Activated T-cell treated with anti-CD3 and anti-CD28 coated beads, Interleukin-2, amount 50 U/mL, for 72 hours (primary cell): Measurements from ENCODE around the gene KCNJ14. TPM values are rescaled to one million over a fixed set of nuclear protein-coding genes. Genes with fewer than 3 reads are reported as not detected.

Experiments
- ATAC-seq, 2 donors: fragments of 150-1000 bp; cut with Tn5 transposase; replicated peaks in 1 of 2; 2 replicates each; pipeline ENCODE4 v1.10.0; 2021; ENCODE audit warnings: moderate library complexity in 2 of 2, mild to moderate bottlenecking in 1 of 2
- DNase-seq, 2 donors: peaks; one replicate each; pipeline ENCODE4 v3.0.0; 2021 to 2022; ENCODE audit warnings: mixed read lengths in 1 of 2
- H3K27ac Mint-ChIP-seq: one replicate; pipeline ENCODE4 v1.8.0; 2022; ENCODE audit warnings: mild to moderate bottlenecking, moderate library complexity, mixed read lengths
- H3K27me3 Mint-ChIP-seq: one replicate; pipeline ENCODE4 v1.8.0; 2022; ENCODE audit warnings: low read depth, mixed read lengths
- H3K36me3 Mint-ChIP-seq, 2 donors: one replicate each; pipeline ENCODE4 v1.8.0; 2022; ENCODE audit warnings: mixed read lengths in 2 of 2, mild to moderate bottlenecking in 1 of 2; ENCODE audit not compliant: insufficient read depth in 2 of 2
- H3K4me1 Mint-ChIP-seq: one replicate; pipeline ENCODE4 v1.8.0; 2022; ENCODE audit warnings: low read depth, mixed read lengths
- H3K4me3 Mint-ChIP-seq, 2 donors: one replicate each; pipeline ENCODE4 v1.8.0; 2022; ENCODE audit warnings: mild to moderate bottlenecking in 2 of 2, mixed read lengths in 2 of 2, moderate library complexity in 2 of 2
- H3K9me3 Mint-ChIP-seq, 2 donors: one replicate each; pipeline ENCODE4 v1.8.0; 2022; ENCODE audit warnings: mixed read lengths in 2 of 2
- total RNA-seq, 2 donors: library from RNA; stranded (reverse); gene quantifications; one replicate each; pipeline ENCODE4 v1.2.3, GENCODE V29; 2022

Gene KCNJ14
- total RNA-seq, 2 donors from 2014 or later, result 3.2 to 5.0 TPM

DNA sequence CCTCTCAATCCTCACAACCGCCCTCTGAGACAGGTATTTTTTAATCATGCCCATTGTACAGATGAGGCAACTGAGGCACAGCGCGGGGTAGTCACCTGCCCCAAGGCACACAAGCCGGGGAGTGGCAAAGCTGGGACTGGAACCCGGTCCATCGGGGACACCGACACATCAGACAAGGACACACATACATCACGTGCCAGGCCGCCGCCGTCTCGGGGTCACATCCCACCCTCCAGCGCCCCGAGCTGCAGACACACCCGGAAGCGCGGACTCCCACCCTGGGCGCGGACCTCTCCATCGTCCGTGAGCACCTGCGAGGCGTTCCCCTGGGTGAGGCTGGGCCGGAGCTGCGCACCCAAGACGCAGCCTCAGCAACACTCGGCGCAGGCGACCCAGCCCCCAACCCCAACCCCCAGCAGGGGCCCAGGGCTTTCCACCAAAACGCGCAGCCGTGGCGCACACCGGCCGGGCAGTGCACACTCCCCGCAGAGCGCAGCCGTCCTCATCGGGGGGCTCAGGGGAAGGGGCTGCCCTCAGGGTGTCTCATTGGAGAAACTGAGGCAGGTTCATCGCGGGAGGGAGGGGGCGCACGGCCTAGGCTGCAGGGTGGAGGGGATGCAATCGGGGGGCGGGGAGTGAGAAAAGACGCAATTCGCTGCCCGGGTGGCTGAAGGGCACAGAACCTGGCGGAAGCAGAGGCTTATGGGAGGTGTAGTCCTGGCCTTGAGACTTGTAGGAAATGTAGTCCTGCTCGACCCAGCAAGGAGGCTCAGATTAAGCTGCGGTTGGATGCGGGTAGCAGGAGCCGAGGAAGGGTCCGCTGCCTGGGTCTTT lies 58.1 kb downstream of the KCNJ14 start:
- ATAC-seq (peak; percentile 75 to 79), DNase-seq (peak; percentile 76 to 81)
- peaks cover 17% of the 10 kb centered on the region for H3K4me1 Mint-ChIP-seq
- H3K27me3 Mint-ChIP-seq, result no peaks in the 10 kb centered on the region
- H3K27ac Mint-ChIP-seq, result no peak overlapping the region
- no peak overlapping the region for H3K4me3 Mint-ChIP-seq
- H3K9me3 Mint-ChIP-seq, result no peaks in the 10 kb centered on the region
- no peaks in the 10 kb centered on the region for H3K36me3 Mint-ChIP-seq

DNA sequence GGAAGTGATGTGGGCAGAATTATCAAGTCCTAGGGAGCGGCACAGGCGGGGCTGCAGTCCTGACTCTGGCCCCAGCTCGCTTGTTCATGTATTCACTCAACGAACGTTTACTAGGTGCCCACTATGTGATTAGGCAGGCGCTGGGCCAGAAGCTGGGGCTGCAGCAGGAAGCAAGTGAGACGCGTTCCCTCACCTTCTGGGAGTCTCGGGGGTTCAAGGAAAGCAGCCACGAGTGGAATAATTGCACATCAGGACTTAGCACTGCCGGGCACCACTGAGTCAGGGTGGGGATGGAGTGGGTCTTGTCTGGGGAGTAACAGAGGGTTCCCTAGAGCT lies 58.7 kb downstream of the KCNJ14 start:
- ATAC-seq, result no peak
- no peak overlapping the region for H3K27ac Mint-ChIP-seq
- no peak for DNase-seq

DNA sequence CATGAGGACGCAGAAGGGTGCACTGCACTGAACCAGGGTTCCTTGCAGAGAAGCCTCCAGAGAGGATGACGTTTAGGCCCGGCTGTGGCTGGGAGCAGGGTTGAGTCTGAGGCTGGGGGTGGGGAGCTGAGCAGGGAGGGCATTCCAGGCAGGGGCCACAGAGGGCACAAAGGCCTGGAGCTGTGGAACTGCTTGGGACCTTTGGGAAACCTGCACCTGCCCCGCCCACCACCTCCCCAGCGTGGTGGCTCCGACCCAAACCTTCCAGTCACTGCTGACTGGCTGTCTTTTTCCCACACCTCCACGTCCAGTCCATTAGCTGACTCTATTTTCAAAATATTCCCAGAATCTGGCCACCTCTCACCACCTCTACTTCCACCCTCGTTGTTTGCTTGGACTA lies 61.2 kb downstream of the KCNJ14 start:
- peaks cover 7% of the 10 kb centered on the region for H3K4me1 Mint-ChIP-seq
- H3K36me3 Mint-ChIP-seq, result no peaks in the 10 kb centered on the region
- H3K4me3 Mint-ChIP-seq, result no peak overlapping the region
- DNase-seq, result no peak
- H3K27ac Mint-ChIP-seq, result no peak overlapping the region
- ATAC-seq, result no peak
- H3K9me3 Mint-ChIP-seq, result no peaks in the 10 kb centered on the region
- no peaks in the 10 kb centered on the region for H3K27me3 Mint-ChIP-seq

More for the DNA sequence above, 58.7 kb downstream of the KCNJ14 start:
- no peaks in the 10 kb centered on the region for H3K36me3 Mint-ChIP-seq
- H3K27me3 Mint-ChIP-seq, result no peaks in the 10 kb centered on the region
- no peaks in the 10 kb centered on the region for H3K9me3 Mint-ChIP-seq
- peaks cover 17% of the 10 kb centered on the region for H3K4me1 Mint-ChIP-seq
- H3K4me3 Mint-ChIP-seq, result no peak overlapping the region

Other genes with a start within 250 kb of the KCNJ14 start
- gene CARD8, start 199.7 kb upstream of the KCNJ14 start, total RNA-seq, result 100 to 1,000 TPM; 166 to 201 TPM
- gene ZNF114, start 185.5 kb upstream of the KCNJ14 start, total RNA-seq, result under 1 TPM in 1 of 2 donors, not detected in 1; 0.14 TPM
- 100 to 1,000 TPM; 150 to 174 TPM for gene EMP3, start 130.0 kb upstream of the KCNJ14 start, total RNA-seq
- gene TMEM143, start 91.6 kb upstream of the KCNJ14 start, total RNA-seq, result 10 to 100 TPM; 20.9 to 26.2 TPM
- under 1 TPM; 0.25 to 0.34 TPM for gene SYNGR4, start 91.2 kb upstream of the KCNJ14 start, total RNA-seq
- 100 to 1,000 TPM; 101 to 103 TPM for gene KDELR1, start 64.0 kb upstream of the KCNJ14 start, total RNA-seq
- gene GRIN2D, start 61.9 kb upstream of the KCNJ14 start, total RNA-seq, result under 1 TPM; 0.39 to 0.46 TPM
- gene GRWD1, start 9.6 kb upstream of the KCNJ14 start, total RNA-seq, result 10 to 100 TPM; 27.0 to 38.2 TPM
- gene CYTH2, start 13.8 kb downstream of the KCNJ14 start, total RNA-seq, result 10 to 100 TPM; 59.4 to 68.3 TPM
- gene LMTK3, start 56.3 kb downstream of the KCNJ14 start, total RNA-seq, result 1 to 10 TPM; 6.0 to 6.6 TPM
- gene SULT2B1, start 96.6 kb downstream of the KCNJ14 start, total RNA-seq, result not detected
- gene SPACA4, start 151.2 kb downstream of the KCNJ14 start, total RNA-seq, result not detected
- 1 to 10 TPM; 7.5 to 8.5 TPM for gene FAM83E, start 159.5 kb downstream of the KCNJ14 start, total RNA-seq
- 1,000 to 10,000 TPM; 1,953 to 2,080 TPM for gene RPL18, start 163.6 kb downstream of the KCNJ14 start, total RNA-seq
- gene SPHK2, start 163.9 kb downstream of the KCNJ14 start, total RNA-seq, result 10 to 100 TPM; 26.9 to 27.2 TPM
- gene DBP, start 181.8 kb downstream of the KCNJ14 start, total RNA-seq, result 10 to 100 TPM in 1 of 2 donors, 1 to 10 TPM in 1; 8.2 to 13.4 TPM
- 10 to 100 TPM; 10.5 to 11.9 TPM for gene CA11, start 190.6 kb downstream of the KCNJ14 start, total RNA-seq
- 1 to 10 TPM; 1.9 to 2.1 TPM for gene NTN5, start 217.4 kb downstream of the KCNJ14 start, total RNA-seq
- gene FUT2, start 240.4 kb downstream of the KCNJ14 start, total RNA-seq, result not detected